SK-N-SH treated with all-trans-retinoic acid at 6 μM for 48 hours (cell line): ENCODE measurements around the gene HAAO.

Source experiments
- ATAC-seq: fragments of 200-7000 bp; cut with Tn5 transposase; 3 replicates; pipeline ENCODE4 v1.9.1; 2020; ENCODE audit warnings: mild to moderate bottlenecking, moderate library complexity
- ARNTL ChIP-seq: fragments of 450-650 bp; formaldehyde crosslinking; IDR thresholded peaks from 2 replicates; pipeline ENCODE4 v1.5.0; 2020; ENCODE audit warnings: low read depth, mild to moderate bottlenecking, moderate library complexity, borderline replicate concordance
- BACH2 ChIP-seq: fragments of 250-450 bp; sonication (Bioruptor Pico); IDR thresholded peaks from 2 replicates; pipeline ENCODE4 v1.9.0; 2021; ENCODE audit warnings: mild to moderate bottlenecking, borderline replicate concordance
- CSDC2 ChIP-seq: fragments of 250-450 bp; sonication (Bioruptor Pico); IDR thresholded peaks from 2 replicates; pipeline ENCODE4 v1.5.0; 2020; ENCODE audit warnings: mild to moderate bottlenecking, moderate library complexity
- CSRNP3 ChIP-seq: fragments of 250-450 bp; sonication (Bioruptor Pico); IDR thresholded peaks from 2 replicates; pipeline ENCODE4 v1.5.1; 2021; ENCODE audit warnings: mild to moderate bottlenecking, moderate library complexity
- ESRRG ChIP-seq: fragments of 250-450 bp; sonication (Bioruptor Pico); IDR thresholded peaks from 2 replicates; pipeline ENCODE4 v1.6.1; 2021; ENCODE audit warnings: mild to moderate bottlenecking
- GLIS3 ChIP-seq: fragments of 250-450 bp; sonication (Bioruptor Pico); IDR thresholded peaks from 2 replicates; pipeline ENCODE4 v1.5.0; 2020; ENCODE audit warnings: mild to moderate bottlenecking, moderate library complexity
- ISL1 ChIP-seq: fragments of 250-450 bp; sonication (Bioruptor Pico); IDR thresholded peaks from 2 replicates; pipeline ENCODE4 v2.1.2; 2022; ENCODE audit warnings: mild to moderate bottlenecking, moderate library complexity
- OSR1 ChIP-seq: fragments of 250-450 bp; sonication (Bioruptor Pico); IDR thresholded peaks from 2 replicates; pipeline ENCODE4 v1.8.0; 2022; ENCODE audit warnings: moderate library complexity, mild to moderate bottlenecking, inconsistent platforms
- PATZ1 ChIP-seq: fragments of 250-450 bp; sonication (Bioruptor Pico); IDR thresholded peaks from 2 replicates; pipeline ENCODE4 v1.8.0; 2020; ENCODE audit warnings: mild to moderate bottlenecking, moderate library complexity, borderline replicate concordance
- POU6F1 ChIP-seq: fragments of 250-450 bp; sonication (Bioruptor Pico); IDR thresholded peaks from 2 replicates; pipeline ENCODE4 v1.8.0; 2021; ENCODE audit warnings: low read depth, mild to moderate bottlenecking, moderate library complexity, borderline replicate concordance
- PPARA ChIP-seq: fragments of 250-450 bp; sonication (Bioruptor Pico); IDR thresholded peaks from 2 replicates; pipeline ENCODE4 v1.5.0; 2020; ENCODE audit warnings: mild to moderate bottlenecking, borderline replicate concordance
- RARB ChIP-seq: fragments of 250-450 bp; sonication (Bioruptor Pico); IDR thresholded peaks from 2 replicates; pipeline ENCODE4 v1.8.0; 2021; ENCODE audit warnings: mild to moderate bottlenecking, moderate library complexity
- TOX ChIP-seq: fragments of 250-450 bp; sonication (Bioruptor Pico); IDR thresholded peaks from 2 replicates; pipeline ENCODE4 v1.8.0; 2021; ENCODE audit warnings: mild to moderate bottlenecking, moderate library complexity, borderline replicate concordance
- ZC3H10 ChIP-seq: fragments of 250-450 bp; sonication (Bioruptor Pico); IDR thresholded peaks from 2 replicates; pipeline ENCODE4 v1.5.1; 2021; ENCODE audit warnings: mild to moderate bottlenecking, moderate library complexity
- ZFP3 ChIP-seq: fragments of 250-450 bp; sonication (Bioruptor Pico); IDR thresholded peaks from 2 replicates; pipeline ENCODE4 v1.5.0; 2020; ENCODE audit warnings: mild to moderate bottlenecking, moderate library complexity
- ZNF565 ChIP-seq: fragments of 450-650 bp; formaldehyde crosslinking; conservative IDR thresholded peaks from 2 replicates; pipeline ENCODE4 v1.5.0; 2020; ENCODE audit warnings: low read depth, mild to moderate bottlenecking, moderate library complexity
- ZNF70 ChIP-seq: fragments of 450-650 bp; formaldehyde crosslinking; IDR thresholded peaks from 2 replicates; pipeline ENCODE4 v1.5.0; 2020; ENCODE audit warnings: mild to moderate bottlenecking, moderate library complexity
- ZNF8 ChIP-seq: fragments of 450-650 bp; formaldehyde crosslinking; IDR thresholded peaks from 2 replicates; pipeline ENCODE4 v1.5.0; 2020; ENCODE audit warnings: mild to moderate bottlenecking, moderate library complexity
- TF ChIP-seq, protein P1 (sequence below): fragments of 250-450 bp; sonication (Bioruptor Pico); IDR thresholded peaks from 2 replicates; pipeline ENCODE4 v1.5.0; 2020; ENCODE audit warnings: mild to moderate bottlenecking, moderate library complexity

Gene HAAO

GRCh38 chr2:42762823-42763804 is 29.3 kb downstream of the HAAO start:
- ATAC-seq, result no peak

DNA sequence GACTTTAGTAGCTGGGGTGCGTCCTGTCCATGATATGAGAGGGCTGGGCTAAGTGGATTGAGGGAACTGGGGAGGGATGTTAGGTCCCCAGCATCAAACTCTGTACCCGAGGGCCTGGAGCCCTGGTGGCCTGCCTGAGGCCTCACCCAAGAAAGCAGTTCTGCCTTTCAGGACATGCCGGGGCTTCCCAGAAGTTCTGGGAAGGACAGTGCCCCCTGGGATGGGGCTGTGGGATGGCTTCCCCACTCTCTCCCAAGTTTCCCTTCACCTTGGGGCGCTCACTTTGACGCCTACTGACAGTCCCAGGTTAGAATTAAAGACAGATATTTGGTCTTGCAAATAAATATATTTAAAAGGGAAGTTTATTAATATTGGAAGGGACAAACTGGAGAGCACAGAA is 30.2 kb downstream of the HAAO start:
- no peak for ATAC-seq
- no peak for TF ChIP-seq TOX
- TF ChIP-seq CSDC2 (CRISPR knock-in tag), result no peak
- TF ChIP-seq ISL1, result no peak
- TF ChIP-seq RARB (CRISPR knock-in tag), result no peak
- TF ChIP-seq CSRNP3 (CRISPR knock-in tag), result no peak
- TF ChIP-seq ZNF565 (CRISPR knock-in tag), result no peak
- TF ChIP-seq BACH2 (CRISPR knock-in tag), result no peak
- TF ChIP-seq ZC3H10 (CRISPR knock-in tag), result no peak

More at GRCh38 chr2:42762823-42763804, 29.3 kb downstream of the HAAO start:
- TF ChIP-seq CSRNP3 (CRISPR knock-in tag), result no peak
- TF ChIP-seq ZFP3 (CRISPR knock-in tag), result no peak
- TF ChIP-seq, protein P1, sequence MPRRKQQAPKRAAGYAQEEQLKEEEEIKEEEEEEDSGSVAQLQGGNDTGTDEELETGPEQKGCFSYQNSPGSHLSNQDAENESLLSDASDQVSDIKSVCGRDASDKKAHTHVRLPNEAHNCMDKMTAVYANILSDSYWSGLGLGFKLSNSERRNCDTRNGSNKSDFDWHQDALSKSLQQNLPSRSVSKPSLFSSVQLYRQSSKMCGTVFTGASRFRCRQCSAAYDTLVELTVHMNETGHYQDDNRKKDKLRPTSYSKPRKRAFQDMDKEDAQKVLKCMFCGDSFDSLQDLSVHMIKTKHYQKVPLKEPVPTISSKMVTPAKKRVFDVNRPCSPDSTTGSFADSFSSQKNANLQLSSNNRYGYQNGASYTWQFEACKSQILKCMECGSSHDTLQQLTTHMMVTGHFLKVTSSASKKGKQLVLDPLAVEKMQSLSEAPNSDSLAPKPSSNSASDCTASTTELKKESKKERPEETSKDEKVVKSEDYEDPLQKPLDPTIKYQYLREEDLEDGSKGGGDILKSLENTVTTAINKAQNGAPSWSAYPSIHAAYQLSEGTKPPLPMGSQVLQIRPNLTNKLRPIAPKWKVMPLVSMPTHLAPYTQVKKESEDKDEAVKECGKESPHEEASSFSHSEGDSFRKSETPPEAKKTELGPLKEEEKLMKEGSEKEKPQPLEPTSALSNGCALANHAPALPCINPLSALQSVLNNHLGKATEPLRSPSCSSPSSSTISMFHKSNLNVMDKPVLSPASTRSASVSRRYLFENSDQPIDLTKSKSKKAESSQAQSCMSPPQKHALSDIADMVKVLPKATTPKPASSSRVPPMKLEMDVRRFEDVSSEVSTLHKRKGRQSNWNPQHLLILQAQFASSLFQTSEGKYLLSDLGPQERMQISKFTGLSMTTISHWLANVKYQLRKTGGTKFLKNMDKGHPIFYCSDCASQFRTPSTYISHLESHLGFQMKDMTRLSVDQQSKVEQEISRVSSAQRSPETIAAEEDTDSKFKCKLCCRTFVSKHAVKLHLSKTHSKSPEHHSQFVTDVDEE (CRISPR knock-in tag), result no peak
- no peak for TF ChIP-seq ZC3H10 (CRISPR knock-in tag)
- TF ChIP-seq ISL1, result no peak
- TF ChIP-seq GLIS3 (CRISPR knock-in tag), result no peak
- TF ChIP-seq OSR1 (CRISPR knock-in tag), result no peak
- TF ChIP-seq ESRRG (CRISPR knock-in tag), result no peak

DNA sequence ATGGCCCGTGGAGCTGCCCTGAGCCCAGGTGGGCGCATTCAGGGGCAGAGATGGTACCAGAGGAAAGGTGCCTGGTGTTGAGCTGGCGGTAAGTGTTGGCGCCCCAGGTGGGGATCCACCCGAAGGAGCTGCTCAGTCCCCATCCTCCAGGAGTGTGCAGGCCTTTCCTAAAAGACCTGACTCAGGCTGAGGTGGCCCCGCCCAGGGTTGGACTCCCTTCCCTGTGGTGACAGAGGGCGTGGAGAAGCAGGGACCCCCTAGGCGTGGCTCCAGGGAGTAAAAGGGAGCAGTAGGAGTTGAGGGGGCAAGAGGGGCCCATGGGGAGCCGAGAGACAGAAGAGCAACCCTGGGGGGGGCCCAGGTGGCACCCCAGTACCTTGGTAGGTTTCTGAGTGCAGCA is 30.8 kb downstream of the HAAO start:
- no peak for TF ChIP-seq POU6F1 (CRISPR knock-in tag)
- TF ChIP-seq CSRNP3 (CRISPR knock-in tag), result no peak
- no peak for ATAC-seq

DNA sequence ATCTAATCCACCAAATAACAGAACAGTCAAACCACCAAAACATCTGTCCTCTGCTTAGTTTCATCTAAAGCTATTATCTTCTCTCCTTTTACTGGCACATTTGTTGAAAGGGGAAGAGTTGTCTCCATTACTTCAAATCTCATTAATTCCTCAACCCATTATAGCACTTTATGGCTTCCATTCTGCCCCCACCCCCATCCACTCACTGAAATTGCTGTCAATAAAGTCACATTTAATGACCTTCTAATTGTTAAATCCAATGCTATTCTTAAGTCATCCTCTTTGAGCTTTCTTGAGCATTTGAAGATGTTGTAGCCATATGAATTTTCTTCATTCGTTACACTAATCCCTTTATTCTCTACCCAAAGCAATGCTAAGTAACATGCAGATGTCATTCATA is 33.6 kb downstream of the HAAO start:
- no peak for ATAC-seq
- no peak for TF ChIP-seq OSR1 (CRISPR knock-in tag)
- TF ChIP-seq ARNTL (CRISPR knock-in tag), result no peak
- TF ChIP-seq ZNF70 (CRISPR knock-in tag), result no peak
- TF ChIP-seq, protein P1 (CRISPR knock-in tag), result no peak
- TF ChIP-seq CSRNP3 (CRISPR knock-in tag), result no peak
- no peak for TF ChIP-seq PPARA (CRISPR knock-in tag)
- no peak for TF ChIP-seq GLIS3 (CRISPR knock-in tag)
- TF ChIP-seq RARB (CRISPR knock-in tag), result no peak
- no peak for TF ChIP-seq PATZ1 (CRISPR knock-in tag)
- TF ChIP-seq ZNF8, result no peak
